Psoas muscle (tissue), 8 donors: Measurements from ENCODE around the gene CEP95. TPM values are rescaled to one million over a fixed set of nuclear protein-coding genes. Genes with fewer than 3 reads are reported as not detected.

ENCODE experiments used
- ATAC-seq, 4 donors: fragments of 200-7000 bp; cut with Tn5 transposase; one replicate each; pipeline ENCODE4 v1.9.1; 2020; ENCODE audit warnings: moderate library complexity in 3 of 4, mild to moderate bottlenecking in 2 of 4
- DNase-seq, 2 donors: peaks; one replicate each; pipeline ENCODE4 v3.0.0-alpha.2; 2020
- H3K27ac ChIP-seq: fragments of 200-600 bp; one replicate; pipeline ENCODE4 v1.8.0; 2022
- H3K27me3 ChIP-seq, 3 donors: fragments of 200-600 bp in 1 of 3; one replicate each; pipeline versions ENCODE4 v1.6.1 to v1.8.0; 2013 to 2022; ENCODE audit warnings: low read length in 2 of 3, mild to moderate bottlenecking in 2 of 3, moderate library complexity in 1 of 3; ENCODE audit not compliant: insufficient read depth in 3 of 3
- H3K36me3 ChIP-seq, 2 donors: fragments of 200-600 bp in 1 of 2; one replicate each; pipeline versions ENCODE4 v1.6.1 to v1.8.0; 2013 to 2022; ENCODE audit warnings: low read depth in 1 of 2, mild to moderate bottlenecking in 1 of 2, moderate library complexity in 1 of 2; ENCODE audit not compliant: insufficient read depth in 1 of 2
- H3K4me1 ChIP-seq: fragments of 200-600 bp; one replicate; pipeline ENCODE4 v1.8.0; 2022
- H3K4me3 ChIP-seq: fragments of 200-600 bp; one replicate; pipeline ENCODE4 v1.8.0; 2022; ENCODE audit warnings: mild to moderate bottlenecking
- H3K9me3 ChIP-seq: fragments of 200-600 bp; one replicate; pipeline ENCODE4 v1.8.0; 2022
- WGBS, 3 donors: extraction: QIAGEN DNeasy Blood & Tissue Kit; methylation state at CpG; one replicate each; pipeline versions ENCODE4 v1.1.6 to v1.1.7; 2013; 5-methylcytosine and 5-hydroxymethylcytosine counted together
- intact Hi-C, 2 donors: fragments of 100-400 bp; cut with DNase I; formaldehyde crosslinking; loops; one replicate each; pipeline versions ENCODE4 v1.11.0 to v1.14.2; 2022
- polyA plus RNA-seq, 3 donors: library from polyadenylated mRNA; stranded (reverse); fragments of 200-250 nt; gene quantifications; one replicate each; pipeline ENCODE4 v1.2.3, GENCODE V29; 2013
- total RNA-seq, 4 donors: library from RNA; stranded (reverse); fragmentation: NEBNext Ultra II Directional in 2 of 4; extraction: Animal tissue kit (Norgen Biotek cat#: 25700) in 2 of 4; gene quantifications; one replicate each; pipeline versions ENCODE4 v1.2.1 to v1.2.4, GENCODE V29; 2021 to 2023
- TF ChIP-seq, protein P1 (sequence below): fragments of 200-600 bp; IDR thresholded peaks from one replicate; pipeline ENCODE4 v1.8.0; 2022; ENCODE audit warnings: antibody characterized with exemption
- donor health status: healthy with polysubstance abuse.
- donor health status: DM: no; HTN: no; CAD: no; lungs with moderate emphysema.
- donor health status: Bipolar disorder and iron deficiency.
- donor health status: healthy.
- donor health status: DM: yes; HTN: yes; CAD: no.
- donor health status: DM: no; HTN: no; CAD: no.
- donor health status: DM: no; HTN: no; CAD: no.
- donor health status: DM: yes; HTN: yes; CAD: no.

CEP95 gene
- total and polyA plus RNA-seq, 7 donors = 9.3 to 21.7 (median 15.7) TPM

DNA sequence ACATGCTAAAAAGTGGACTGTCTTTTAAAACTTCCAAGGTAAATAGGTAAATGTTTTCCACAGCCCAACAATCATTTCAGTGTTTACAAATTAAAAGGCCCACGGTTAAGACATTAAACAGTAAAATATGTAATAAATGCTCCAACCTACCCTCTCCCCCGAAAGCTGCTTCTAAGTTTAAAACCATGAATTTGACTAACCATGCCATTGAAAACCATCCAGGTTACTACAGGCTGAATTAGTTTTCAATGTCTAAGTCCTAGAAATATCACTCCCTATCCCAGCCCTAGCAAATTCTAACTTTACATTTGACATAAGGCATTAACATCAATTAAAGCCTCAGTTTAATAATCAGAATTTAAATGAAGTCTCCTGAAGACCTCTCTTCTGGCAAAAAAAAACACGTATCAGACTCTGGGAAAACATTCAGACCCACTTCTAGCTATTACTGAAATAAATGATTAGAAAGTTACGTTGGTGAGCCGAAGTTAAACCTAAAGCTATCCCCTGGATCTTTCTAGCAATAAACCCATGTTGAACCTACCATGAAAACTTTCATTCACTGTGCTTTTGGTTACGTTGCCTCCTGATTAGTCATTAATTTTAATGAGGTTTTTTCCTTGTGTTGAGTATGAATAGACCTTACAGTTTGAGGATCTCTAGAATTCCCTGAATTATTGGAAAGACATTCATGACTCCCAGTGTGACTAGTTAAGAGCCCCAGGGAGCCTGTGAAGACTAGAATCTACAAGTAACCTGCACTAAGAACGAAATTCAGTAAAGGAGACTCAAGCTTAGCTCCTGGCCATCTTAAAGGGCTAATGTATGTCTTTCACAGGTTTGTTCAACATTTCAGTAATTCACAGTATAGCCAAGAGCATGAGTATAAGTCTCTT, 8.2 kb upstream of the CEP95 start:
- intact Hi-C loops = no loop called here
- no peak for ATAC-seq
- WGBS, 3 donors = 59 to 65% (median 61%) methylated on average over 7 of the region's 7 CpGs
- TF ChIP-seq, protein P1, sequence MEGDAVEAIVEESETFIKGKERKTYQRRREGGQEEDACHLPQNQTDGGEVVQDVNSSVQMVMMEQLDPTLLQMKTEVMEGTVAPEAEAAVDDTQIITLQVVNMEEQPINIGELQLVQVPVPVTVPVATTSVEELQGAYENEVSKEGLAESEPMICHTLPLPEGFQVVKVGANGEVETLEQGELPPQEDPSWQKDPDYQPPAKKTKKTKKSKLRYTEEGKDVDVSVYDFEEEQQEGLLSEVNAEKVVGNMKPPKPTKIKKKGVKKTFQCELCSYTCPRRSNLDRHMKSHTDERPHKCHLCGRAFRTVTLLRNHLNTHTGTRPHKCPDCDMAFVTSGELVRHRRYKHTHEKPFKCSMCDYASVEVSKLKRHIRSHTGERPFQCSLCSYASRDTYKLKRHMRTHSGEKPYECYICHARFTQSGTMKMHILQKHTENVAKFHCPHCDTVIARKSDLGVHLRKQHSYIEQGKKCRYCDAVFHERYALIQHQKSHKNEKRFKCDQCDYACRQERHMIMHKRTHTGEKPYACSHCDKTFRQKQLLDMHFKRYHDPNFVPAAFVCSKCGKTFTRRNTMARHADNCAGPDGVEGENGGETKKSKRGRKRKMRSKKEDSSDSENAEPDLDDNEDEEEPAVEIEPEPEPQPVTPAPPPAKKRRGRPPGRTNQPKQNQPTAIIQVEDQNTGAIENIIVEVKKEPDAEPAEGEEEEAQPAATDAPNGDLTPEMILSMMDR = no peak
- peaks cover 35 to 62% of the 10 kb centered on the region in 2 donors for H3K36me3 ChIP-seq
- peaks cover 46% of the 10 kb centered on the region for H3K4me1 ChIP-seq
- H3K27me3 ChIP-seq = no peaks in the 10 kb centered on the region
- DNase-seq = no peak
- H3K4me3 ChIP-seq = no peak overlapping the region
- H3K9me3 ChIP-seq = no peaks in the 10 kb centered on the region
- H3K27ac ChIP-seq = peak overlapping the region; percentile 87

DNA sequence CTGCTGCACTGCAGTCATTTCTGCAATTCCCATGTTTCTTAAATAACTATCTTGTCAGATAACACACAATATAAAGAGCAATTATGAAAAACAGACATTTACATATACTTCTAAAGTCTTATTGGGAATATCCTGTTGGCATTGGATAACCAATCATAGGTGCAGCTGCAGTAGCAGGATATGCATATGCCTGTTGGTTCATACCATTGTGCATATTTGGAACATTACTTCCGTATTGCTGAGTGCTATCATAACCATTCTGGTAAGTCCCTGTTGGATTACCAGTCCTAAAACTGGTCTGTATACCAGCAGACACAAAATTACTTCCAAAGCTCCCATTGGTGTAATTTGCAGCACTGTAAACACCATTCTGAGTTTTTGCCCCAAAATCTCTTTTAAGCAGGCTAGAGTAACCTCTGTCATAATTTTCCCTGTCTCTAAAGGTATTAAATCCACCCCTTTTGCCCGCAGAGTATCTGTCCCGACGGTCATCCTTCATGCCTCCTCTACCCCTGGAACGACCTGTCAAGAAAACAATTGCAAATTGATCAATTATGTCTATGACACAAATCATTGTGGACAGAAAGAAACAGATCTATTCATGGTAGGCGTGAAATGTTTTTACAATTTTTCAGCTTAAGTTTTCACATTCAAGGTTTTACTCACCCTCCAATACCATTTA, 6.8 kb upstream of the CEP95 start:
- H3K4me1 ChIP-seq = peaks cover 52% of the 10 kb centered on the region
- DNase-seq = no peak
- H3K27ac ChIP-seq = no peak overlapping the region
- intact Hi-C loops = no loop called here
- WGBS, 3 donors = 76 to 84% (median 78%) methylated on average over 6 of the region's 6 CpGs
- H3K36me3 ChIP-seq = peaks cover 36 to 75% of the 10 kb centered on the region in 2 donors
- H3K27me3 ChIP-seq = no peaks in the 10 kb centered on the region
- ATAC-seq = no peak
- TF ChIP-seq, protein P1 = no peak
- no peak overlapping the region for H3K4me3 ChIP-seq
- no peaks in the 10 kb centered on the region for H3K9me3 ChIP-seq

DNA sequence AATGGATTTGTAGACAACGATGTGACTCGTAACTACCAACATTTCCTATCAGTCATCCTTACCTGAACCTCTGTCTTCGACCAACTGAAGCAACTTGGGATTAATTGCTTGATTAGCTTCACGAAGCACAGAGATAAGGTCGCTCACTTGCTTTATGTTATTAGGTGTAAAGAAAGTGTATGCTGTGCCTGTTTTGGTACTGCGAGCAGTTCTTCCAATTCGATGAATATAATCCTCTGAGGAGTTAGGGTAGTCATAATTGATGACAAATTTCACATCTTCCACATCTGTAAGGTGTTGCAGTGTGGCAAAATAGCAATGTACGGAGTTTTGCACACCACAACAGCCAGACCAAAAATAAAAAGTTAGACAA, 6.3 kb upstream of the CEP95 start:
- Histone ChIP-seq H3K36me3 (peaks cover 36 to 76% of the 10 kb centered on the region in 2 donors), H3K27me3 (no peaks in the 10 kb centered on the region), H3K4me1 (peaks cover 47% of the 10 kb centered on the region), H3K27ac (no peak overlapping the region), H3K4me3 (no peak overlapping the region), H3K9me3 (no peaks in the 10 kb centered on the region)
- intact Hi-C loops = no loop called here
- TF ChIP-seq, protein P1 = no peak
- ATAC-seq (no peak), DNase-seq (no peak)
- 86 to 89% (median 87%) methylated on average over 8 of the region's 8 CpGs for WGBS, 3 donors

DNA sequence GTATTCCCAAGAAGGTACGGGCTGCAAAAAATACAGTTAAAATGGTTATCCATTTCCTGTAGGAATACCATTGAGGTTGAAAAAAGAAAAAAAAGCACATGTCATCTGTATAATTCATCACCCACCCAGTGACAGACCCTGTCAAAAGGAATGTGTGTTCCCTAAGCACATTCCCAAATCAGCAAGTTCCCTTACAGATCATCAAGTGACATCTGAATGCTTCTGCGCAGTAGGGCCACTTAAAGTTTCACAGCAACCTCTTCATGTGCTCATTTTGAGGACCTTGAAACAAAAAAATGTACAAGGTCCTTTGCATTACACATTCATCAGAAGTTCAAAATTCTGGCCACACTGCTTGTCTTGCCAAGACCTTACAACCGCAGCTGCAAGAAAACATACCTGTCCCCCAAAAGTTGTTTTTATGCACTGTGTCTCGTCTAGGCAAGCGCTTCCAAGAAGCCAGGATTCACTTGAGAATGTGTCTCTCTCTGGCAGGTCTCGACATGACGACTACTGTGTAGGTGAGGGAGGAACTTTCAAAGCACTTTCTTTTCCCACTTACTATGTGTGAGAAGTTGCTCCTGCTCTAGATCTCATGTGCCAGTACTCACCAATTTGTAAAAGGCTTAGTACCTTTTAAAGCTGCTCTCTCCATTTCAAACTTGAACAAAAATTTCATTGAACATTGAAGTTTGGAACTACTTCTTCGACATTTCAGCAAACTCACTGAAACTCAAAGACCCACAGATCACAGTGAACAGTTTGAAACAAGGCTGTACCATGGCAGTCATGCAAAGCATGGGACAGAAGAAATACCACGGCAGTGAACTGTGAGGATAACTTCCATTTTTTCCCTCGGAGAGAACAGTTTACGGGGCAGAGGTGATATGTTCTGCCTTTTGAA, 5.7 kb upstream of the CEP95 start:
- H3K27me3 ChIP-seq = no peaks in the 10 kb centered on the region
- H3K4me3 ChIP-seq = no peak overlapping the region
- H3K27ac ChIP-seq = no peak overlapping the region
- no peaks in the 10 kb centered on the region for H3K9me3 ChIP-seq
- WGBS, 3 donors = 79 to 84% (median 81%) methylated on average over 11 of the region's 11 CpGs
- no peak for DNase-seq
- TF ChIP-seq, protein P1 = no peak
- H3K4me1 ChIP-seq = peaks cover 41% of the 10 kb centered on the region
- ATAC-seq = no peak
- H3K36me3 ChIP-seq = peaks cover 36 to 76% of the 10 kb centered on the region in 2 donors
- intact Hi-C loops = no loop called here
